Measurements from ENCODE around the gene CPEB4.

DNA sequence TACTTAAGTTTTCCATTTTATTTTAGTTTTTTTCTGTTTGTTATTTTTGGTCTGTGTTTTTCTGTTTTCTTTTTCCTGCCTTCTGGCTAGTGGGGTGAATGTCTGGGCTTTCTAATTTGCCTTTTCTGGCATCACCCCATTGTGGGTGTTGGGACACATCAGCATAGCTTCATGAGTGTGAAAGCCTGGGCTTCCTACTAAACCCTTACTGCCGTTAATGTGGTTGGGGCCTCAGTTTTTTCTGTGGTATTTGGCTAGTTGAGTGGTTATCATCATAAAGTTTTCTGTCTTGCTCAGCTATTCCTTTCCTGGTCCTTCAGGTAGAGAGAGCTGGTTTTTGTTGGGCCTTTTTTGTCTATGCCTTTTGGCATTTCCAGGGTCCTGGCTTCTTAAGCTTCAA, 122.2 kb downstream of the CPEB4 start:
- TF ChIP-seq POLR2A (IDR thresholded peaks at IDR 0.05) (no peak), POLR2AphosphoS5 (IDR thresholded peaks at IDR 0.05) (no peak)
- TF ChIP-seq, protein P1, sequence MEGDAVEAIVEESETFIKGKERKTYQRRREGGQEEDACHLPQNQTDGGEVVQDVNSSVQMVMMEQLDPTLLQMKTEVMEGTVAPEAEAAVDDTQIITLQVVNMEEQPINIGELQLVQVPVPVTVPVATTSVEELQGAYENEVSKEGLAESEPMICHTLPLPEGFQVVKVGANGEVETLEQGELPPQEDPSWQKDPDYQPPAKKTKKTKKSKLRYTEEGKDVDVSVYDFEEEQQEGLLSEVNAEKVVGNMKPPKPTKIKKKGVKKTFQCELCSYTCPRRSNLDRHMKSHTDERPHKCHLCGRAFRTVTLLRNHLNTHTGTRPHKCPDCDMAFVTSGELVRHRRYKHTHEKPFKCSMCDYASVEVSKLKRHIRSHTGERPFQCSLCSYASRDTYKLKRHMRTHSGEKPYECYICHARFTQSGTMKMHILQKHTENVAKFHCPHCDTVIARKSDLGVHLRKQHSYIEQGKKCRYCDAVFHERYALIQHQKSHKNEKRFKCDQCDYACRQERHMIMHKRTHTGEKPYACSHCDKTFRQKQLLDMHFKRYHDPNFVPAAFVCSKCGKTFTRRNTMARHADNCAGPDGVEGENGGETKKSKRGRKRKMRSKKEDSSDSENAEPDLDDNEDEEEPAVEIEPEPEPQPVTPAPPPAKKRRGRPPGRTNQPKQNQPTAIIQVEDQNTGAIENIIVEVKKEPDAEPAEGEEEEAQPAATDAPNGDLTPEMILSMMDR (IDR thresholded peaks at IDR 0.05) = no peak

Measured in gastroesophageal sphincter (tissue), 3 donors.